Stimulated activated naive CD4-positive, alpha-beta T cell treated with Interleukin-2 at 50 U/mL for 16 hours (primary cell): ENCODE data around the gene ST7L.
"Not testable (repeated sequence)": the region's sequence is repeated elsewhere in the genome, so short reads cannot be mapped to it uniquely, and the experiment has no call there.

ENCODE experiments used
- DNase-seq: peaks from one replicate; lab custom pipeline; 2025; lab: John Stamatoyannopoulos, UW

ST7L gene

DNA sequence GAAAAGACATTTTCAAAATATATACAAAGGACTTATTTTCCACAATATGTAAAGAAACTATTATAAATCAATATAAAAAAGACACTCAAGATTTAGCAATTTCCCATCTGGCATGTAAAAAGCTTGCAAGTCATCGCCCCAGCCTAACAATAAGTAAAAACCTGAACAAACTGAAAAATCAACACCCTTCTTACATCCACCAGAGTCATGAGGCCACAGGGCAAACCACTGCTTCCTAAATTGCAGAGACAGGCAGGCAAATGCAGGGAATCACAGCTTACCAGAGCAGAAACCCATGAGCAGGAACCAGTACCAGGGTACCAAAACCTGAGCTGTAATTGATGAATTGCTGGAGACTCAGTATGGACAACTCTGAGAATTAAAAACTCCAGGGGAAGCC lies 126.9 kb downstream of the ST7L start:
- no peak for DNase-seq

- DNase-seq, result no peak
Measured at GRCh38 chr1:112488141-112488540, 130.8 kb downstream of the ST7L start.

- not testable (repeated sequence) for DNase-seq
Measured at GRCh38 chr1:112487686-112488085, 131.3 kb downstream of the ST7L start.

GRCh38 chr1:112486063-112486462 lies 132.9 kb downstream of the ST7L start:
- not testable (repeated sequence) for DNase-seq

DNA sequence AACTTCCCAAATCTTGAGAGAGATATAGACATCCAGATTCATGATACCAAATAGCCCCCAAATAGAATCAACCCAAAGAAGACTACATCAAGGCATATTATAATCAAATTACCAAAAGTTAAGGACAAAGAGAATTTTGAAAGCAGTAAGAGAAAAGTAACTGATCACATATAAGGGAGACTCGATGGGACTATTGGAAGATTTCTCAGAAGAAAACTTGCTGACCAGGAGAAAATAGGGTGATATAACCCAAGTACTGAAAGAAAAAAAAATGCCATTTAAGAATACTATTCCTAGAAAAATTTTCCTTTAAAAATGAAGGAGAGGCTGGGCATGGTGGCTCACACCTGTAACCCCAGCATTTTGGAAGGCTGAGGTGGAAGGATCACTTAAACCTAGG lies 140.6 kb downstream of the ST7L start:
- no peak for DNase-seq

- DNase-seq, result no peak
Measured at GRCh38 chr1:112477550-112477949, 141.4 kb downstream of the ST7L start.
